ENCODE data around the gene IFITM2. TPM values are rescaled to one million over a fixed set of nuclear protein-coding genes. Genes with fewer than 3 reads are reported as not detected.
"Not testable (repeated sequence)": the region's sequence is repeated elsewhere in the genome, so short reads cannot be mapped to it uniquely, and the experiment has no call there.

Gene IFITM2
- total RNA-seq, 1 donor from 2014 or later, result 112 TPM

DNA sequence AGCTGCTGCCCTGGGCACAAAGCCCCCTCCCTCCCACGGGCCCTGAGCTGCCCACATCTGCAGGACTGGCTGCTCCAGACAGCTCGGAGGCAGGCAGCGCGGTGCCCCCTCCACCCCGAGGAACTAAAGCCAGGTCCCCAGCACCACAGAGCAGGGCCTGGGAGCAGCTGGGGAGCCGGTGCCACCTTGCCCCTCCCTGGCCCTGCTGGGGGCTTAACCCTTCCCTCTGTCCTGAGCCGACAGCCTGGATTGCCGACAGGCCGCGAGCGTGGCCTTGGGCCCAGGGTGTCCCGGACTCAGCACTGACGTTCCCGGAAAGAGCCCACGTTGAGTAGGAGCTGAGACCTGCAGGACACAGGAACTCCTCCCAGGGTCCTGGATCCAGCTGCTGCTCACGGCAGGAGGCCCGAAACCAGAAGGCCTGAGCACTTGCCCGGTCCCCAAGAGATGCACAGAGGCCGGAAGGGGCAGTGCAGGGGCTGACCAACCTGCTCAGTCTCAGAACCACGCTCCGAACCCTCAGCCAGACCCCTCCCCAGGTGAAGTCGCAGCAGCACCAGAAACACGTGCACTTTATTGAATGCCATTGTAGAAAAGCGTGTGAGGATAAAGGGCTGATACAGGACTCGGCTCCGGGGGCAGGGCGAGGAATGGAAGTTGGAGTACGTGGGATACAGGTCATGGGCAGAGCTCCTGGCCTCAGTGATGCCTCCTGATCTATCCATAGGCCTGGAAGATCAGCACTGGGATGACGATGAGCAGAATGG, 11.7 kb downstream of the IFITM2 start:
- Mint-ChIP-seq H3K27ac (peak overlapping the region; percentile 30), H3K4me3 (peak overlapping the region; percentile 58), H3K4me1 (peaks cover 39% of the 10 kb centered on the region)
- intact Hi-C loops (cut with micrococcal nuclease); H3K27me3 Mint-ChIP-seq; H3K9me3 Mint-ChIP-seq; H3K36me3 Mint-ChIP-seq (ENCODE audit: low read depth); DNase-seq; CTCF ChIA-PET: not testable (repeated sequence)
- ATAC-seq (ENCODE audit: low read depth), result peak; percentile 9
- POLR2A ChIA-PET, result interaction anchor here (0.6 kb wide), 1 partner anchor 52 kb away, joined by 3 read pairs; no protein-coding TSS in a partner anchor

DNA sequence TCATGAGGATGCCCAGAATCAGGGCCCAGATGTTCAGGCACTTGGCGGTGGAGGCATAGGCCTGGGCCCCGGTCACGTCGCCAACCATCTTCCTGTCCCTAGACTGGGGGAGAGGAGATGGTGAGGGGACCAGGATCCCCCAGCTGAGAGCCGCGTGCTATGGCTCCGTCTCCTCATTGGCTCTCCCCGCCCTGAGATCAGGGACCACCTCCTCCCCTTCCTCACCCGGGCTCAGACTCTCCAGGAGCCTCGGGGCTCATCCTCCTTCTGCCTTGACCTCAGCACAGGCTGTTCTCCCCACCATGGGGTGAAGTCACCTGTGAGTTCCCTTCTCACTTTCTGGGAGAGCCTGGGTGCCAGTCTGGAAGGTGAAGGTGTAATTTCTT, 12.3 kb downstream of the IFITM2 start:
- CTCF ChIA-PET, H3K27me3 Mint-ChIP-seq: not testable (repeated sequence)
- POLR2A ChIA-PET, result interaction anchor here (0.6 kb wide), 1 partner anchor 52 kb away, joined by 3 read pairs; no protein-coding TSS in a partner anchor

DNA sequence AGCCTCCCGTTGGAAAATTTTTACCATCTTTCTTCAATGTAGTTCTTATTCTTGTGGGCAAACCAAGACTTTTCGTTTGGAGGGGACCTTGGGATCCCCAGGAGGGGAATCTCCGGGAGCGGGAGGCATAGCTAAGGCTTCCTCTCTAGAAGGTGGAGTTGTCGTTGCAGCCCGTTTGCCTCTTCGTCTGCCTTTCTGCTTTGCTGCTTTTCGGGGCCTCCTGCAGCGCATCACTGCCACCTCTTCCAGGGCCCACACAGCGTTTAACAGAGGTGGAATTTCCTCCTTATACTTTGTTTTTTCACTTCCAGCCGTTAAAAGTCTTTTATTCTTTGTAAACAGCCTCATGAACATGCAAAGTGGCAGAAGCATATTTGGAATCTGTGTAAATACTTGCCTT, 16.5 kb downstream of the IFITM2 start:
- Mint-ChIP-seq H3K9me3 (no peaks in the 10 kb centered on the region), H3K27ac (no peak overlapping the region), H3K36me3 (ENCODE audit: low read depth) (no peaks in the 10 kb centered on the region), H3K4me3 (no peak overlapping the region), H3K4me1 (peaks cover 48% of the 10 kb centered on the region), H3K27me3 (no peaks in the 10 kb centered on the region)
- intact Hi-C loops (cut with micrococcal nuclease), result no loop called here
- CTCF ChIA-PET, result no interaction called here
- ATAC-seq (ENCODE audit: low read depth) (no peak), DNase-seq (no peak)
- POLR2A ChIA-PET, result interaction anchor here (0.7 kb wide), 1 partner anchor 16 kb away, joined by 3 read pairs; no protein-coding TSS in a partner anchor
- TF ChIP-seq, protein P1, sequence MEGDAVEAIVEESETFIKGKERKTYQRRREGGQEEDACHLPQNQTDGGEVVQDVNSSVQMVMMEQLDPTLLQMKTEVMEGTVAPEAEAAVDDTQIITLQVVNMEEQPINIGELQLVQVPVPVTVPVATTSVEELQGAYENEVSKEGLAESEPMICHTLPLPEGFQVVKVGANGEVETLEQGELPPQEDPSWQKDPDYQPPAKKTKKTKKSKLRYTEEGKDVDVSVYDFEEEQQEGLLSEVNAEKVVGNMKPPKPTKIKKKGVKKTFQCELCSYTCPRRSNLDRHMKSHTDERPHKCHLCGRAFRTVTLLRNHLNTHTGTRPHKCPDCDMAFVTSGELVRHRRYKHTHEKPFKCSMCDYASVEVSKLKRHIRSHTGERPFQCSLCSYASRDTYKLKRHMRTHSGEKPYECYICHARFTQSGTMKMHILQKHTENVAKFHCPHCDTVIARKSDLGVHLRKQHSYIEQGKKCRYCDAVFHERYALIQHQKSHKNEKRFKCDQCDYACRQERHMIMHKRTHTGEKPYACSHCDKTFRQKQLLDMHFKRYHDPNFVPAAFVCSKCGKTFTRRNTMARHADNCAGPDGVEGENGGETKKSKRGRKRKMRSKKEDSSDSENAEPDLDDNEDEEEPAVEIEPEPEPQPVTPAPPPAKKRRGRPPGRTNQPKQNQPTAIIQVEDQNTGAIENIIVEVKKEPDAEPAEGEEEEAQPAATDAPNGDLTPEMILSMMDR (IDR thresholded peaks at IDR 0.05), result no peak

More for the DNA sequence above, 12.3 kb downstream of the IFITM2 start:
- H3K9me3 Mint-ChIP-seq; H3K27ac Mint-ChIP-seq; DNase-seq; intact Hi-C loops (cut with micrococcal nuclease); ATAC-seq (ENCODE audit: low read depth); H3K36me3 Mint-ChIP-seq (ENCODE audit: low read depth): not testable (repeated sequence)
- peaks cover 37% of the 10 kb centered on the region for H3K4me1 Mint-ChIP-seq
- H3K4me3 Mint-ChIP-seq, result peak overlapping the region; percentile 58

DNA sequence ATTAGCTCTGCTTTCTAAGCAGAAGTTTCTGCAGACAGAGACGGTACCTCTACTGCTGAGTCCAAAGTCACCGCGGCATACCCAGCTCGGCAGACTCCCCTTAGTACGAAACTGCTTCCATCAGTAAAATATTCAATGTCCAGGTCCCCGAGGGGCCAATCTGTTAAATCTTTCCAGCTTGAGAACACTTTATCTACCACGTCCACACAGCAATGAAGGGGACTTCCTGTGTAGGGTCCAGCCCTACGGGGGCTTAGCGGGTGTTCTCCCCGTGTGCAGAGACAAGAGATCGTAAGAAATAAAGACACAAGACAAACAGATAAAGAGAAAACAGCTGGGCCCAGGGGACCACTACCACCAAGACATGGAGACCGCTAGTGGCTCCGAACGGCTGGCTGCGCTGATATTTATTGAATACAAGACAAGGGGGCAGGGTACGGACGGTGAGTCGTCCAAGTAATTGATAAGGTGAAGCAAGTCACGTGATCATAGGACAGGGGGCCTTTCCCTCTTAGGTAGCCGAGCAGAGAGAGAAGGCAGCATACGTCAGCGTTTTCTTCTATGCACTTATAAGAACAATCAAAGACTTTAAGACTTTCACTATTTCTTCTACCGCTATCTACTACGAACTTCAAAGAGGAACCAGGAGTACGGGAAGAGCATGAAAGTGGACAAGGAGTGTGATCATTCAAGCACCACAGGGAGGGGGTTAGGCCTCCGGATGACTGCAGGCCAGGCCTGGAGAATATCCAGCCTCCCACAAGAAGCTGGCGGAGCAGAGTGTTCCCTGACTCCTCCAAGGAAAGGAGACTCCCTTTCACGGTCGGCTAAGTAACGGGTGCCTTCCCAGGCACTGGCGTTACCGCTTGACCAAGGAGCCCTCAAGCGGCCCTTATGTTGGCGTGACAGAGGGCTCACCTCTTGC, 17.2 kb downstream of the IFITM2 start:
- H3K9me3 Mint-ChIP-seq; intact Hi-C loops (cut with micrococcal nuclease); H3K36me3 Mint-ChIP-seq (ENCODE audit: low read depth); ATAC-seq (ENCODE audit: low read depth); H3K4me3 Mint-ChIP-seq; H3K27me3 Mint-ChIP-seq; DNase-seq: not testable (repeated sequence)
- peak overlapping the region; percentile 53 for H3K27ac Mint-ChIP-seq
- CTCF ChIA-PET, result interaction anchor here (0.7 to 1.5 kb wide), 2 partner anchors 15 to 72 kb away, joined by 3 to 4 read pairs; no protein-coding TSS in a partner anchor
- POLR2A ChIA-PET, result interaction anchor here (0.7 kb wide), 1 partner anchor 15 kb away, joined by 3 read pairs; no protein-coding TSS in a partner anchor
- peaks cover 49% of the 10 kb centered on the region for H3K4me1 Mint-ChIP-seq

DNA sequence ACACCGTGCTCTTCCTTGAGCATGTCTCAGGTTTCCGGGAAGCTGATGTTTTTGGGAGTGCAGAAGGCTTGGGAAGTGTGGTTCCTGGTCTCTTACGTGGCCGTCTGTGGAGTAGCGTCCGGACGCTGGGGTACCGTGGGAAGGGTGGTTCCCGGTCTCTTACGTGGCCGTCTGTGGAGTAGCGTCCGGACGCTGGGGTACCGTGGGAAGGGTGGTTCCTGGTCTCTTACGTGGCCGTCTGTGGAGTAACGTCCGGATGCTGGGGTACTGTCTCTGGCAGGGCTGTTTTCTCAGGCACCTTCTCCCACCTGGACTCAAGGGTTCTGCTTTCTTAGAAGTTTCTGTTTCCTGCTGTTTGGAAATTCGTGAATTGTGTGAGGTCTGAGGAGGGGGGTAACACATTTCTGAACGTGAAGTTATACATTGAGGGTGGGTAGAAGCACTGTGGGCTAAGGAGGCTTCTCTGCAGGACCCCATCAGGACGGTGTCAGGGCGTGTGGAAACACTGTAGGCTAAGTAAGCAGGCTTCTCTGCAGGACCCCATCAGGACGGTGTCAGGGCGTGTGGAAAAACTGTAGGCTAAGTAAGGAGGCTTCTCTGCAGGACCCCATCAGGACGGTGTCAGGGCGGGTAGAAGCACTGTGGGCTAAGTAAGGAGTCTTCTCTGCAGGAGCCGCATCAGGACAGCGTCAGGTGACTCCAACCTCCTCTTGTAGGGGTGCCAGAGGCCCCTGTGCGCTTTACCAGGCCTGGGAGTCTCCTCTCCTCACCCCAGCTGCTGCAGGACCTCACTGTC, 18.4 kb downstream of the IFITM2 start:
- POLR2A ChIA-PET, result interaction anchor here (0.6 to 2.0 kb wide), 7 partner anchors 9 to 118 kb away, joined by 3 to 25 read pairs (median 8); partner anchors contain the start of genes BET1L and RIC8A
- no peak for ATAC-seq (ENCODE audit: low read depth)
- no peak for DNase-seq
- TF ChIP-seq, protein P1 (IDR thresholded peaks at IDR 0.05), result no peak
- CTCF ChIA-PET, result interaction anchor here (0.7 to 1.5 kb wide), 3 partner anchors 14 to 71 kb away, joined by 3 to 4 read pairs (median 3); no protein-coding TSS in a partner anchor
- Mint-ChIP-seq H3K27me3 (no peaks in the 10 kb centered on the region), H3K4me3 (peak overlapping the region; percentile 46), H3K4me1 (peaks cover 46% of the 10 kb centered on the region), H3K9me3 (no peaks in the 10 kb centered on the region), H3K27ac (peak overlapping the region; percentile 92), H3K36me3 (ENCODE audit: low read depth) (no peaks in the 10 kb centered on the region)
- intact Hi-C loops (cut with micrococcal nuclease), result loop anchor here (2.0 kb wide), 2 partner anchors 13 to 23 kb away; no protein-coding TSS in a partner anchor

DNA sequence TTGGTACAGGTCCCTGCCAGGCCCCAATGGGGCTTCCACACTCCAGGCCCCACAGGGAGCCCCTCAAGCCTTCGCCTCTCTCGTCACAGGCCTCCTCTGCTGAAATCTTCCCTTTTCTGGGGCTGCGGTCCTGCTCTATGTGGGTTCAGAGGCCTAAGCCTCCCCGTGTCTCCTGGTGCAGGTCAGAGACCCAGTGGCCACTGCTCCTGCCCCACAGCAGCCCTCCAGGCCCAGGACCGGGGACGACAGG, 18.9 kb downstream of the IFITM2 start:
- no peak for DNase-seq
- H3K4me1 Mint-ChIP-seq, result peaks cover 51% of the 10 kb centered on the region
- no peaks in the 10 kb centered on the region for H3K36me3 Mint-ChIP-seq (ENCODE audit: low read depth)
- ChIA-PET CTCF (interaction anchor here (1.2 kb wide), 1 partner anchor 69 kb away, joined by 3 read pairs; no protein-coding TSS in a partner anchor), POLR2A (interaction anchor here (0.6 to 2.0 kb wide), 8 partner anchors 10 to 119 kb away, joined by 3 to 25 read pairs (median 6); partner anchors contain the start of genes BET1L and RIC8A)
- peak overlapping the region; percentile 46 for H3K4me3 Mint-ChIP-seq
- intact Hi-C loops (cut with micrococcal nuclease), result loop anchor here (2.0 kb wide), 2 partner anchors 14 to 22 kb away; no protein-coding TSS in a partner anchor
- TF ChIP-seq, protein P1 (IDR thresholded peaks at IDR 0.05), result no peak
- no peak for ATAC-seq (ENCODE audit: low read depth)
- H3K27ac Mint-ChIP-seq, result peak overlapping the region; percentile 92
- H3K9me3 Mint-ChIP-seq, result no peaks in the 10 kb centered on the region
- H3K27me3 Mint-ChIP-seq, result no peaks in the 10 kb centered on the region

All from activated B cell treated with CpG ODN at 0.5 μM for 24 hours (primary cell).